Skeletal muscle tissue (tissue), 5 donors: Measurements from ENCODE around the gene PYROXD2. TPM values are rescaled to one million over a fixed set of nuclear protein-coding genes. Genes with fewer than 3 reads are reported as not detected.

Experiments used
- H3K27ac ChIP-seq: one replicate; pipeline ENCODE4 v1.7.0; 2013; ENCODE audit warnings: mild to moderate bottlenecking, low read depth, low read length, inconsistent platforms
- H3K27me3 ChIP-seq, 3 donors: one replicate each; pipeline ENCODE4 v1.7.0; 2013; ENCODE audit warnings: low read length in 3 of 3; ENCODE audit not compliant: control insufficient read depth in 3 of 3, insufficient read depth in 3 of 3
- H3K36me3 ChIP-seq, 3 donors: one replicate each; pipeline ENCODE4 v1.7.0; 2013; ENCODE audit warnings: low read length in 3 of 3; ENCODE audit not compliant: control insufficient read depth in 3 of 3, insufficient read depth in 3 of 3
- H3K4me1 ChIP-seq, 3 donors: one replicate each; pipeline ENCODE4 v1.7.0; 2013; ENCODE audit warnings: low read length in 3 of 3, mild to moderate bottlenecking in 3 of 3; ENCODE audit not compliant: control insufficient read depth in 3 of 3, insufficient read depth in 3 of 3
- H3K4me3 ChIP-seq, 3 donors: one replicate each; pipeline ENCODE4 v1.7.0; 2013; ENCODE audit warnings: low read length in 3 of 3
- H3K9ac ChIP-seq, 3 donors: one replicate each; pipeline ENCODE4 v1.7.0; 2013; ENCODE audit warnings: low read length in 3 of 3, mild to moderate bottlenecking in 3 of 3, moderate library complexity in 2 of 3, low read depth in 1 of 3
- H3K9me3 ChIP-seq, 3 donors: one replicate each; pipeline ENCODE4 v1.7.0; 2013; ENCODE audit warnings: low read length in 3 of 3; ENCODE audit not compliant: control insufficient read depth in 3 of 3
- small RNA-seq: library from RNA; depleted of rRNA; stranded (forward); fragments of <200 nt; gene quantifications from one replicate; pipeline ENCODE3, GENCODE V24; 2014
- total RNA-seq: library from RNA; depleted of rRNA; stranded (reverse); fragments of >200 nt; gene quantifications from one replicate; pipeline ENCODE4 v1.2.3, GENCODE V29; 2014
- donor health status: Osteomylitis.

The PYROXD2 gene
- total RNA-seq, 1 donor from 2014 or later: 11.0 TPM

DNA sequence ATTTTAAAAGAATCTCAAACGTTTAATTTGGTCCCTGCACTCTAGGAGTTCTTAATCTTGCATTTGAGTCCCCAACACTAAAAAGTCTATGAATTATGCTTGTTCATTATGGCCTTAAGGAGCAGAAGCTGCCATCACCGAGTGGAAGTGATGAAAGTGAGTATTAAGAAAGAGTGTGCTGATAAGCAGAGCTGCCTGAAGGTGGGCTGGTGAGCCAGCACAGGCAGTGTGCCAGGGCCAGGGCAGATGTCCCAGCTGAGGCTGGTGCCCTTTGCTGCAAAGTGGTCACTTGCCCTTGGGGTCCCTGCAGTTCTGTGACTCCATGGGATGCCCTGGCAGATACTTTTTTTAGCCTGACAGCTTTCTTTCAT lies 74.1 kb downstream of the PYROXD2 start:
- peak overlapping the region in 1 of 3 donors; percentile 3 for H3K4me3 ChIP-seq

DNA sequence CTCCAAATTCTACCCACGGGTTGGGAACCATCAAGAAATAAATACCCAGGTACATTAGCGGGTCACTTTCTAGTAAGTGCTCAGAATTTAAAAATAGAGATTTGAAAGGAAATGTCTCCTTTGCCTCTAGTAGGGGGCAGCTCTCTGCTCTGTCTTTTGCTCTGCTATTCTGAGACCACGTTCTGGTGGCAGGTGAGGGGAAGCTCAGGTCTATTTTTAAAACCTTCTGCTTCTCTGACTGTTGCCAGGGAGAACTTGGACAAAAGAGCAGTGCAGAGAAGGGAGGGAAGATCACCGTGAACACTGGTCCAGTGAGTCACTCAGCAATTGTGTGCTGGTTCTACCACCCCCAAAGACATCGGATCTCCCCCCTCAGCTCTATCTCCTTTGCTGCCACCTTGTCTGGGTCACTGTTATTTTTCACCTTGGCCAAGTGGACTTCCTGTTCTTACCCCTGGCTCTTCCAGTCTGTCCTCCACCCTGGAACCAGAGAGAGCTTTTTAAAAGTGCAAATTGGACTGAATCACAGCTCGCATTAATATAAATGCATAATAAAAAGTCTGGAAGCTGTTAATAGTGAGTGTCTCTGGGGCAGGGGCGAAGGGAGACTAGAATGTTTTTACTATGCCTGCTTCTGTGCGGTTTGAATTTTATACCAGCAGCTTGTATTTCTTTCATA lies 74.6 kb downstream of the PYROXD2 start:
- H3K9me3 ChIP-seq: no peaks in the 10 kb centered on the region
- peak overlapping the region in 2 of 3 donors; percentile 29 to 47 for H3K9ac ChIP-seq
- peaks cover 20 to 28% (median 26%) of the 10 kb centered on the region in 3 donors for H3K4me1 ChIP-seq
- no peaks in the 10 kb centered on the region for H3K36me3 ChIP-seq
- no peaks in the 10 kb centered on the region for H3K27me3 ChIP-seq
- H3K27ac ChIP-seq: peak overlapping the region; percentile 39
- peak overlapping the region in 1 of 3 donors; percentile 14 for H3K4me3 ChIP-seq

More for the DNA sequence above, 74.1 kb downstream of the PYROXD2 start:
- Histone ChIP-seq H3K4me1 (peaks cover 20 to 28% (median 26%) of the 10 kb centered on the region in 3 donors), H3K27ac (peak overlapping the region; percentile 39), H3K9ac (peak overlapping the region in 2 of 3 donors; percentile 29 to 47), H3K9me3 (no peaks in the 10 kb centered on the region), H3K27me3 (no peaks in the 10 kb centered on the region), H3K36me3 (no peaks in the 10 kb centered on the region)

DNA sequence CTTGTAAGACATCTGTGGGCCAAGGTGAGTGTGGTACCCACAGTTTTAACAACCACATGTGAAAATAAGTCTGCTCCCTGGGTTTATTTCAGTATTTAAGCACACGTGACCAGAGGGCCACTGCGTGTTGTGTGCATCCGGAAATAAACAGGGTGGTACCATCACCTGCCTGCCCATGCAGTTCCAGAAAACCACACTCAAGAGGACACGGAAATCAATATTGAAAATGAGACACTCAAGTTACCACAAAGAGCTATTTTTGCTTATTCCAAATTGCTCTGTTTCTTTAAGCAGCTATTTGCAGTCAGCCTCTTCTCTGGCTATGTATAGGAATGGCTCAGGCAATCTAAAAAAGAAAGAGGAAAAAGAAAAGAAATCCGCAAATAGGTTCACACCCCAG lies 75.2 kb downstream of the PYROXD2 start:
- H3K27ac ChIP-seq: peak overlapping the region; percentile 39

DNA sequence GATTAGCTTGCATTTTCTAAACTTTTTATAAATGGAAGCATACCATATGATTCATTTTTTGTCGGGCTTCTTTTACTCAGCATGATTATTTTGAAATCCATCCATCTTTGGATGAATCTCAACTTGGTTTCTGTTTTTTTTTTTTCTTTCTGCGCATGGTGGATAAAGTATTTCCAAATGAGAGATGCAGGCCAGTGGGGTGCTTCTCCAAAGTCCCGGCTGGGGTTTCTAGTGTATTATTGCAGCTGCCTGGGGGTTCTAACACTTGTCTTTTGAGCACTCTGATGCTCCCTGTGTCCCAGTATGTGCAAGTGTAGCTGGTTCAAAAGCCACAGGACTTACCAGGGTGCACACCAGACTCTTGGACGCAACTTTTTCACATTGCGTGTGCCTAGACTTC lies 76.1 kb downstream of the PYROXD2 start:
- H3K27ac ChIP-seq: peak overlapping the region; percentile 51
- H3K4me3 ChIP-seq: no peak overlapping the region
- H3K27me3 ChIP-seq: no peaks in the 10 kb centered on the region
- no peaks in the 10 kb centered on the region for H3K9me3 ChIP-seq
- H3K36me3 ChIP-seq: no peaks in the 10 kb centered on the region
- peaks cover 9 to 24% (median 21%) of the 10 kb centered on the region in 3 donors for H3K4me1 ChIP-seq
- peak overlapping the region in 1 of 3 donors; percentile 8 for H3K9ac ChIP-seq

More for the DNA sequence above, 75.2 kb downstream of the PYROXD2 start:
- peak overlapping the region in 2 of 3 donors; percentile 4 to 13 for H3K4me3 ChIP-seq
- H3K27me3 ChIP-seq: no peaks in the 10 kb centered on the region
- H3K4me1 ChIP-seq: peaks cover 14 to 27% (median 26%) of the 10 kb centered on the region in 3 donors
- no peaks in the 10 kb centered on the region for H3K9me3 ChIP-seq
- no peaks in the 10 kb centered on the region for H3K36me3 ChIP-seq
- H3K9ac ChIP-seq: peak overlapping the region in 1 of 3 donors; percentile 47

DNA sequence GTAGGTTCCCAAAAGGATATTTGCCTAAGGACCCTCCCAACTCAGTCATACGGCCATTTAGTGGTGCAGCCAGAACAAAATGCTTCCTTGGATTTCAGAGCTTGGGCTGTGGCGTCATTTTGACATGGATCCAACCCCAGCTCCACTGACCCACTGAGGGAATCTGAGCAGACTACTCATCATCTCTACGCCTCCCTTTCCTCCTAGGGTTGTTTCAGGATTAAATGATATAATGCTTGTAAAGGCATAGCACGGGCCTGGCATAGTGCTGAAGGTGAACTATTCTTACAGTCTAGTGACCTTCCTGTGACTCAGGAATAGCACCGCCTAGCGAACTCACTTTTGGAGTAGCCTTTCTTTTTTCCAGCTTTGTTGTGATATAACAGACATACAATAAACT lies 76.7 kb downstream of the PYROXD2 start:
- no peaks in the 10 kb centered on the region for H3K27me3 ChIP-seq
- no peaks in the 10 kb centered on the region for H3K36me3 ChIP-seq
- H3K4me3 ChIP-seq: no peak overlapping the region
- peak overlapping the region in 1 of 3 donors; percentile 3 for H3K9ac ChIP-seq
- no peaks in the 10 kb centered on the region for H3K9me3 ChIP-seq
- peak overlapping the region; percentile 51 for H3K27ac ChIP-seq
- H3K4me1 ChIP-seq: peaks cover 9 to 24% (median 21%) of the 10 kb centered on the region in 3 donors

DNA sequence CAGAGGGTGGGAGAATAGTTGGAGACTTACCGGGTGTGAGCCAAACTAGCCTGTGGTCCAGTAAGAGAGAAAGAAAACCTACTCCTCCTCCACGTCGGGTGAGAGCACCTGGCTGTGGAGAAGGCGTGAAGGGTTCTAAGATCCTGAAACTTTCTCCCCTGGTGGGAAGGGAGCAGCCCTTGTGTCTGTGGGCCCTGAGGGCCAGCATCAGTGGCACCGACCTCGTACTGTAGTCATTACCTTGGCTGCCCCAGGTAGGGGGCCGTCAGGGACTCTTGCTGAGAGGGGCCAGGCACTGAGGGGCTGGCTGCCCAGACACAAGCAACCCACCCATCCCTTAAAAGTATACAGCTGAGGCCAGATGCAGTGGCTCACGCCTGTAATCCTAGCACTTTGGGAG lies 77.5 kb downstream of the PYROXD2 start:
- H3K36me3 ChIP-seq: no peaks in the 10 kb centered on the region
- no peaks in the 10 kb centered on the region for H3K27me3 ChIP-seq
- H3K9me3 ChIP-seq: no peaks in the 10 kb centered on the region
- H3K4me1 ChIP-seq: peaks cover 9 to 24% (median 21%) of the 10 kb centered on the region in 3 donors
- peak overlapping the region; percentile 51 for H3K27ac ChIP-seq
- H3K4me3 ChIP-seq: no peak overlapping the region
- no peak overlapping the region for H3K9ac ChIP-seq

Small RNA genes lying within 50 kb of the gene (small RNA-seq; reads per million reads assigned to genes)
- not detected for gene MIR4685

Other genes with a start within 250 kb of the PYROXD2 start
- 4.2 TPM for gene LOXL4, start 147.0 kb downstream of the PYROXD2 start, total RNA-seq
- 8.9 TPM for gene HPS1, start 31.8 kb upstream of the PYROXD2 start, total RNA-seq